ENCODE data around the gene NCOR2.

- TF ChIP-seq, protein P1, sequence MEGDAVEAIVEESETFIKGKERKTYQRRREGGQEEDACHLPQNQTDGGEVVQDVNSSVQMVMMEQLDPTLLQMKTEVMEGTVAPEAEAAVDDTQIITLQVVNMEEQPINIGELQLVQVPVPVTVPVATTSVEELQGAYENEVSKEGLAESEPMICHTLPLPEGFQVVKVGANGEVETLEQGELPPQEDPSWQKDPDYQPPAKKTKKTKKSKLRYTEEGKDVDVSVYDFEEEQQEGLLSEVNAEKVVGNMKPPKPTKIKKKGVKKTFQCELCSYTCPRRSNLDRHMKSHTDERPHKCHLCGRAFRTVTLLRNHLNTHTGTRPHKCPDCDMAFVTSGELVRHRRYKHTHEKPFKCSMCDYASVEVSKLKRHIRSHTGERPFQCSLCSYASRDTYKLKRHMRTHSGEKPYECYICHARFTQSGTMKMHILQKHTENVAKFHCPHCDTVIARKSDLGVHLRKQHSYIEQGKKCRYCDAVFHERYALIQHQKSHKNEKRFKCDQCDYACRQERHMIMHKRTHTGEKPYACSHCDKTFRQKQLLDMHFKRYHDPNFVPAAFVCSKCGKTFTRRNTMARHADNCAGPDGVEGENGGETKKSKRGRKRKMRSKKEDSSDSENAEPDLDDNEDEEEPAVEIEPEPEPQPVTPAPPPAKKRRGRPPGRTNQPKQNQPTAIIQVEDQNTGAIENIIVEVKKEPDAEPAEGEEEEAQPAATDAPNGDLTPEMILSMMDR (IDR thresholded peaks at IDR 0.05) = no peak
- TF ChIP-seq EP300 (IDR thresholded peaks at IDR 0.05) = no peak
Observed at GRCh38 chr12:124550123-124551089, 17.0 kb downstream of the NCOR2 start.

All from ovary (tissue), 3 donors.